ENCODE measurements around the gene HAPSTR1. TPM values are rescaled to one million over a fixed set of nuclear protein-coding genes. Genes with fewer than 3 reads are reported as not detected.

HAPSTR1 gene
- total RNA-seq, 1 experiment from 2014 or later, result 85.2 TPM

DNA sequence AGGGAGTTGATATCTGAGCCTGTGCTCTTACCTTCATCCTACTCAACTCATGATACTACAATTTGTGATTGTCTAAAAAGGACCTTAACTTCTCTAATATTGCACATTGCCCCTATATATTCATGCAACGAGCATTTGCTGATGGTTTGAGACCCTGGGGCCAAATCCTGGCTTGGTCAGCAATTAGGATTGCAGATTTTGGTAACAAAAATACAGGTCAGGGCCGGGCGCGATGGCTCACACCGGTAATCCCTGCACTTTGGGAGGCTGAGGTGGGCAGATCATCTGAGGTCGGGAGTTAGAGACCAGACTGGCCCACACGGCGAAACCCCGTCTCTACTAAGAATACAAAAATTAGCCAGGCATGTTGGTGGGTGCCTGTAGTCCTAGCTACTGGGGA lies 35.4 kb upstream of the HAPSTR1 start:
- Histone ChIP-seq H3K27me3 (ENCODE audit: insufficient read depth, low read length) (no peaks in the 10 kb centered on the region), H2BK20ac (ENCODE audit: low read depth, low read length, poor library complexity, severe bottlenecking) (no peak overlapping the region), H4K8ac (replicated peaks; ENCODE audit: insufficient read length, low read depth, low read length) (no peak overlapping the region), H2BK120ac (ENCODE audit: low read depth, low read length, poor library complexity, severe bottlenecking) (no peak overlapping the region), H3K4me2 (ENCODE audit: insufficient read depth, insufficient read length, low read length) (no peak overlapping the region), H2AFZ (ENCODE audit: low read length) (no peak overlapping the region), H3K14ac (ENCODE audit: insufficient read depth, low read length) (no peak overlapping the region), H3K27ac (ENCODE audit: insufficient read length, low read depth, low read length) (no peak overlapping the region), H3K9me3 (ENCODE audit: control insufficient read depth, low read depth, low read length) (no peaks in the 10 kb centered on the region), H4K91ac (ENCODE audit: insufficient read length, low read depth, low read length) (no peak overlapping the region), H3T11ph (ENCODE audit: low read length) (no peak overlapping the region), H3K9ac (ENCODE audit: extremely low read depth, insufficient read length, low read length) (no peak overlapping the region), H3K79me2 (ENCODE audit: insufficient read depth, low read length) (no peaks in the 10 kb centered on the region), H3K23ac (ENCODE audit: insufficient read length, low read depth, low read length) (no peak overlapping the region), H3K4ac (ENCODE audit: low read depth, low read length) (no peak overlapping the region), H2AK5ac (ENCODE audit: insufficient read length, low read length) (no peak overlapping the region), H3K18ac (ENCODE audit: insufficient read length, low read depth, low read length) (no peak overlapping the region), H4K5ac (ENCODE audit: insufficient read length, low read depth, low read length) (no peak overlapping the region), H3K79me1 (ENCODE audit: insufficient read depth, low read depth, low read length, poor library complexity, severe bottlenecking) (no peaks in the 10 kb centered on the region), H2BK12ac (ENCODE audit: insufficient read length, low read depth, low read length) (no peak overlapping the region), H4K20me1 (ENCODE audit: control insufficient read depth, insufficient read depth, insufficient read length) (no peaks in the 10 kb centered on the region), H2BK15ac (ENCODE audit: low read depth, low read length) (no peak overlapping the region), H3K23me2 (ENCODE audit: insufficient read length, low read depth, low read length, poor library complexity, severe bottlenecking) (no peaks in the 10 kb centered on the region), H2BK5ac (ENCODE audit: insufficient read length, low read length) (no peak overlapping the region), H3K4me1 (ENCODE audit: insufficient read depth, low read length) (no peaks in the 10 kb centered on the region), H3K56ac (ENCODE audit: insufficient read length, low read depth, low read length) (no peak overlapping the region)
- Mint-ChIP-seq H3K9me3 (no peaks in the 10 kb centered on the region), H3K27ac (no peak overlapping the region), H3K4me3 (no peak overlapping the region), H3K36me3 (ENCODE audit: insufficient read depth in 1 of 3, low read depth in 3 of 3) (no peaks in the 10 kb centered on the region), H3K4me1 (peaks cover 2 to 7% of the 10 kb centered on the region in 2 experiments), H3K27me3 (ENCODE audit: low read depth) (peaks cover 2% of the 10 kb centered on the region; the same call in 1 of the 2 replicates)
- TF ChIP-seq, protein P1, sequence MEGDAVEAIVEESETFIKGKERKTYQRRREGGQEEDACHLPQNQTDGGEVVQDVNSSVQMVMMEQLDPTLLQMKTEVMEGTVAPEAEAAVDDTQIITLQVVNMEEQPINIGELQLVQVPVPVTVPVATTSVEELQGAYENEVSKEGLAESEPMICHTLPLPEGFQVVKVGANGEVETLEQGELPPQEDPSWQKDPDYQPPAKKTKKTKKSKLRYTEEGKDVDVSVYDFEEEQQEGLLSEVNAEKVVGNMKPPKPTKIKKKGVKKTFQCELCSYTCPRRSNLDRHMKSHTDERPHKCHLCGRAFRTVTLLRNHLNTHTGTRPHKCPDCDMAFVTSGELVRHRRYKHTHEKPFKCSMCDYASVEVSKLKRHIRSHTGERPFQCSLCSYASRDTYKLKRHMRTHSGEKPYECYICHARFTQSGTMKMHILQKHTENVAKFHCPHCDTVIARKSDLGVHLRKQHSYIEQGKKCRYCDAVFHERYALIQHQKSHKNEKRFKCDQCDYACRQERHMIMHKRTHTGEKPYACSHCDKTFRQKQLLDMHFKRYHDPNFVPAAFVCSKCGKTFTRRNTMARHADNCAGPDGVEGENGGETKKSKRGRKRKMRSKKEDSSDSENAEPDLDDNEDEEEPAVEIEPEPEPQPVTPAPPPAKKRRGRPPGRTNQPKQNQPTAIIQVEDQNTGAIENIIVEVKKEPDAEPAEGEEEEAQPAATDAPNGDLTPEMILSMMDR (conservative IDR thresholded peaks at IDR 0.05), result no peak
- WGBS (ENCODE audit: extremely low coverage, insufficient read length, low lambda C conversion rate), result no CpG with 5 or more reads among the region's 9 CpGs
- no peak for DNase-seq

Data from H9 (cell line).